ENCODE measurements around the gene POLRMT.
A peak's percentile ranks its signal among the peaks of the same experiment; 100 is the strongest.
"Not testable (repeated sequence)": the region's sequence is repeated elsewhere in the genome, so short reads cannot be mapped to it uniquely, and the experiment has no call there.

The POLRMT gene

GRCh38 chr19:595326-596262, 37.7 kb downstream of the POLRMT start:
- DNase-seq (ENCODE audit: extremely low read depth in 1 of 2, low read depth in 1 of 2) = no peak

DNA sequence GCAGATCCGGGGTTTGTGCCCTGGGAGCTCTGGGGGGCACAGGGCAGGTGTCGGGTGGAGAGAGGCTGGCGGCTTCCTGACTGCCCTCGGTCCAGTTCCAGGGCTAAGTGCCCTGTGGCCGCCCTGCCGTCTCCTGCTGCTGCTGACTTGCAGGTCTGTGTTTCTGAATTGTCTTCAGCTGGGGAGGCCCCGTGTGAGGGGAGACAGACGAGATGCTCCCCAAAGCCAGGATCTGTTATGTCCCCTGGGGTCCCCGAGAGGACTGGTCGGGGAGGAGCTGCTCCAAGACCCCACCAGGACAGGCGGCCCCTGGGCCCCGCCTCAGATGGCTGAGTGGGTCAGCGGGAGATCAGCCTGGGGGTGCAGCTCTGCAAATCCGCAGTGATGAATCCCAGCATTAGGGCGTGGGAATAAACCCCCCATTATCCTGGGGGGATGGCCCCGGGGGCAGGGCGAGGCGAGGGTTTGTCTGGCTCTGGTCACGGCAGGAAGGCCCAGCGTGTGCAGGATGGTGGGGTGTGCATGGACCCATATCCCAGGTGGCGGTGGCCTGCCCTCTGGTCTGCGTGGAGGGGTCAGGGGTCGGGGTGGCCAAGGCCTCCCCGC, 39.0 kb downstream of the POLRMT start:
- no peak for DNase-seq (ENCODE audit: extremely low read depth in 1 of 2, low read depth in 1 of 2)

DNA sequence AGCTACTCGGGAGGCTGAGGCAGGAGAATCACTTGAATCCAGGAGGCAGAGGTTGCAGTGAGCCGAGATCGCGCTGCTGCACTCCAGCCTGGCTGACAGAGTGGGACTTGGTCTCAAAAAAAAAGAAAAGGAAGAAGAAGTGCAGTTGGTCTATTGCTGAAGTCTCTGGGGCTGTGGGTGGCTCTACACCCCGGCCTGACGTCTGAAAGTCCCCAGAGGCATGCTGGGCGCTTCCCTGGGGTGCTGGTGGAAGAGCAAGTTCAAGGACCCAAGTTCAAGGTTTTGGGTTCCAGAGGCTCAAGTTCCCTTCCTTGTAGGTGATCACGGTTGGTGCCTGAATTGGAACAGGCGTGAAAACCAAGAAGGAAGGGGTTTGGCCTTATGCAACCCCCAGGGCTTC, 39.8 kb downstream of the POLRMT start:
- DNase-seq (ENCODE audit: extremely low read depth in 1 of 2, low read depth in 1 of 2) = no peak

DNA sequence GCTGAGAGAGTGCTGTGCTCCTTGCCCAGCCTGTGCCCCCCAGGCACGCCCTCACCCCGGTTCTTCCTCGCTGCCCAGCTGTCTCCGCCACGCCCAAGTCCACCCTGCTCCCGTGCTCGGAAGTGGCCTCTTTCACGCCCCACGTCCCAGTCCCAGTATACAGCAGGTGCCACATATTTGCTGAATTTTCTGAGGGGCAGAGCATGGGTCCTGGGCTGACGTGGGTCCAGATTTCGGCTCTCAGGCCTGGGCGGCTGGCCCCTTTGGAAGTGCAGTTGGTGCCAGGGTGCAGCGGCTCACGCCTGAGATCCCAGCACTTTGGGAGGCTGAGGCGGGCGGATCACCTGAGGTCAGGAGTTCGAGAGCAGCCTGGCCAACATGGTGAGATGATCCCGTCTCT, 40.3 kb downstream of the POLRMT start:
- no peak for DNase-seq (ENCODE audit: extremely low read depth in 1 of 2, low read depth in 1 of 2)

- no peak for DNase-seq (ENCODE audit: extremely low read depth in 1 of 2, low read depth in 1 of 2)
Observed at GRCh38 chr19:592101-592500, 41.2 kb downstream of the POLRMT start.

- DNase-seq (ENCODE audit: extremely low read depth in 1 of 2, low read depth in 1 of 2) = no peak
Observed at GRCh38 chr19:591099-591958, 42.0 kb downstream of the POLRMT start.

- DNase-seq (ENCODE audit: extremely low read depth in 1 of 2, low read depth in 1 of 2) = no peak
Observed at GRCh38 chr19:590750-591098, 42.6 kb downstream of the POLRMT start.

GRCh38 chr19:590396-590745, 43.0 kb downstream of the POLRMT start:
- no peak for DNase-seq (ENCODE audit: extremely low read depth in 1 of 2, low read depth in 1 of 2)

DNA sequence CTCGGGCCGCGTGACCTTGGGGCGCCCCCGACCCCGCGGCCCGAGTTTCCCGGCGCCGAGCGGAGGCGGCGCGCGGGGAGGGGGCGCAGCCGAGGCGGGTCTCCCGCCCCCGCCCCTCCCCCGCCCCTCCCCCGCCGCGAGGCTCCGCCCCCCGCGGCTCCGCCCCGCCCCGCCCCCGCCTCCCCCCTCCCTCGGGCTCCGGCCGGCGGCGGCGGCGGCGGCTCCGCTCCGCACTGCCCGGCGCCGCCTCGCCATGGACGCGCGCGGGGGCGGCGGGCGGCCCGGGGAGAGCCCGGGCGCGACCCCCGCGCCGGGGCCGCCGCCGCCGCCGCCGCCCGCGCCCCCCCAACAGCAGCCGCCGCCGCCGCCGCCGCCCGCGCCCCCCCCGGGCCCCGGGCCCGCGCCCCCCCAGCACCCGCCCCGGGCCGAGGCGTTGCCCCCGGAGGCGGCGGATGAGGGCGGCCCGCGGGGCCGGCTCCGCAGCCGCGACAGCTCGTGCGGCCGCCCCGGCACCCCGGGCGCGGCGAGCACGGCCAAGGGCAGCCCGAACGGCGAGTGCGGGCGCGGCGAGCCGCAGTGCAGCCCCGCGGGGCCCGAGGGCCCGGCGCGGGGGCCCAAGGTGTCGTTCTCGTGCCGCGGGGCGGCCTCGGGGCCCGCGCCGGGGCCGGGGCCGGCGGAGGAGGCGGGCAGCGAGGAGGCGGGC, 43.5 kb downstream of the POLRMT start, which contains the start of gene HCN2:
Gene HCN2 (plus strand): TSS at position 189 of the 703 bp plus-strand sequence. CDS start 65 bp downstream, at position 254.
- no peak for DNase-seq (ENCODE audit: extremely low read depth in 1 of 2, low read depth in 1 of 2)

- DNase-seq (ENCODE audit: extremely low read depth in 1 of 2, low read depth in 1 of 2) = no peak
Observed at GRCh38 chr19:588741-589692, 44.3 kb downstream of the POLRMT start.

DNA sequence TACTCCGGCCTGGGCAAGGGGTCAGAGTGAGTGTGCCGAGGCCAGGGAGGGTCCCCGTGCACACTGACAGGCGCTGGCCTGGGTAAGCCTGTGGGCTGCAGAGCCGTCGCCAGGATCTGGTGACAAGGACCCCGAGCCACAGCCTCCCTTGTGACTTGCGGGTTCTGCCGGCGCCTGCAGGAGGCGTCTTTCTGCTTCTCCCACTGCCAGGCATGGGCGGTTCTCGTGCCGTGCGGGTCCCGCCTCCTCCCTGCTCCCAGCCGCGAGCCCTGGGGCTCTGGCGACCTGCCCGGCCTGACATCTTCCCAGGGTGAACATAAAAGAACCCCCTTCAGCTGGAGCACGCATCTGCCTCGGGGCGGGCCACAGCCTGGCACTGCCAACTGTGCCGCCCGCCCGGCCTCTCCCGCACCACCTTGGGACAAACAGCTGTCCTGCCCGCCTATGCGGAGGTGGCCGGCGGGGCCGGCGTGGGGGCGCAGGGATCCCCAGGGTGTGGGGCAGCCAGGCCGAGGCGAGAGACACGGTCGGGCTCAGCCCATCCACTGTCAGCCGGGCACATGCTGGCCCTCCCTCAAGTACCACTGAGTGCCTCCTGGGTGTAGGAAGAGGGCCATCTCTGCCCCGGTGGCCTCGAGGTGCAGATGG, 45.1 kb downstream of the POLRMT start:
- peak in 1 of 2 donors; percentile 67 for DNase-seq (ENCODE audit: extremely low read depth in 1 of 2, low read depth in 1 of 2)

- no peak for DNase-seq (ENCODE audit: extremely low read depth in 1 of 2, low read depth in 1 of 2)
Observed at GRCh38 chr19:585551-586110, 47.7 kb downstream of the POLRMT start.

- DNase-seq (ENCODE audit: extremely low read depth in 1 of 2, low read depth in 1 of 2) = not testable (repeated sequence)
Observed at GRCh38 chr19:585146-585545, 48.2 kb downstream of the POLRMT start.

DNA sequence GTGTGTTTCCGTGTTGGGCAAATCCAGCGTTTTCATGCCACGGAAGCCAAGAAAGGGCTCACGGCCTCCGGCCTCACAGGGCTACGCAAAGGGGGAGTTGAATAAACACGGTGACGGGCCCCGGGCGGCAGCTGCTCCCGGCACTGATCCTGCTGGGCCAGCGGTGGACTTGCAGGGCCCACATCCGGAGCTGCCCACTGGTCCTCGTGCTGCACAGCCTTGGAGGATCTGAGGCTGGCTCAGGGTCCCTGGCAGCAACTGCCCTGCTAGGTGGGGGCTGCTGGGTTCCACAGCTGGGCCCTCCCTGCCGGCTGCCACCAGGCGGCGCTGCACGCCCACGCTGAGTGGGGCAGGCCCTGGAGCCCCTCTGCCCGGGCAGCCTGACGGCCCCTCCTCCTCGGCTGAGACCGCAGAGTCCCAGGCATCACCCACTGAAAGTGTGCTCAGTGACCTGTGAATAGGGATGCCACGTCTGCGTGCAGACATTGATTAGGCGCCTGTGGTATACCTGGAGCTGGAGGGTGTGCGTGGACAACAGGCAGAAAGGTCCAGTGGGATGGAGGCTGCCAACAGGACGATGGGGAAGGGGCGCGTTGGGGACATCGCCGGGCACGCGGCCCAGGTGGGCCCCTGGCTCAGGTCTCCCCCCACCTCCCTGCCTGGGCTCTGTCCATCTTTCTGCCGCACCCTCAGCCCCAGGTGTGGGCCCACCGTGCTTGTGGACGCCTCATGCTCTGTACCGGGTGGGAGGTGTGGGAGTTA, 48.9 kb downstream of the POLRMT start:
- DNase-seq (ENCODE audit: extremely low read depth in 1 of 2, low read depth in 1 of 2) = peak in 1 of 2 donors; percentile 45

GRCh38 chr19:583968-584239, 49.4 kb downstream of the POLRMT start:
- DNase-seq (ENCODE audit: extremely low read depth in 1 of 2, low read depth in 1 of 2) = no peak

- DNase-seq (ENCODE audit: extremely low read depth in 1 of 2, low read depth in 1 of 2) = no peak
Observed at GRCh38 chr19:583198-583967, 50.0 kb downstream of the POLRMT start.

GRCh38 chr19:582497-583197, 50.7 kb downstream of the POLRMT start:
- DNase-seq (ENCODE audit: extremely low read depth in 1 of 2, low read depth in 1 of 2) = no peak
